GM19240 (cell line): ENCODE results near the gene RPP14.

Experiments used
- DNase-seq: peaks from one replicate; pipeline ENCODE4 v3.0.0; 2011; ENCODE audit warnings: low spot score; ENCODE audit not compliant: insufficient read length

RPP14 gene

GRCh38 chr3:58355179-58355578 lies 49.1 kb downstream of the RPP14 start:
- DNase-seq = no peak

- no peak for DNase-seq
These were observed 50.0 kb downstream of the RPP14 start for GRCh38 chr3:58356054-58356453.

- DNase-seq = no peak
These were observed 51.4 kb downstream of the RPP14 start for GRCh38 chr3:58357402-58357801.

GRCh38 chr3:58358092-58358491 lies 52.0 kb downstream of the RPP14 start:
- no peak for DNase-seq

- no peak for DNase-seq
These were observed 52.8 kb downstream of the RPP14 start for GRCh38 chr3:58358808-58359207.

GRCh38 chr3:58359621-58360020 lies 53.6 kb downstream of the RPP14 start:
- DNase-seq = no peak

- DNase-seq = no peak
These were observed 55.8 kb downstream of the RPP14 start for GRCh38 chr3:58361866-58362265.

- DNase-seq = no peak
These were observed 60.7 kb downstream of the RPP14 start for GRCh38 chr3:58366699-58367098.

GRCh38 chr3:58369038-58369437 lies 63.0 kb downstream of the RPP14 start:
- DNase-seq = no peak
